Fibroblast of peridontal ligament (primary cell): Measurements from ENCODE around the gene SNCAIP.
"Not testable (repeated sequence)": the region's sequence is repeated elsewhere in the genome, so short reads cannot be mapped to it uniquely, and the experiment has no call there.

Experiments
- DNase-seq: peaks from one replicate; pipeline ENCODE4 v3.0.0-alpha.2; 2010; ENCODE audit errors: extremely low read depth

The SNCAIP gene

DNA sequence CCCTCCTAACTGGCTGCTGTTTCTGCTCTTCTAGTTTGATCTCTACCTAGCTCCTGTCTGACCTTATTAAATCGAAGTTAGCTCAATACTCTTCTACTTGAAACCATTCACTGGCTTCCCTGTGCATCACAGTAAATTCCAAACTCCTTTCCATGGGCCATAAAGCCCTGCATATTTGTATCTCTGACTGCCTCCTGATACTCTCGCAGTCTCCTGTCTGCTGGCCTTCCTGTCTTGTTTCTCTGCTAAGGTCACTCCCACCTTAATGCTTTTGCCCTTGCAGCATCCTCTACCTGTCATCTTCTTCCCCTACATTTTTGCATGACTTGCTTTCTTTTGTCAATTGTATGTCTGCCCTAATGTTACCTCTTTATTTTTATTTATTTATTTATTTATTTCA is 44.8 kb downstream of the SNCAIP start:
- no peak for DNase-seq

DNA sequence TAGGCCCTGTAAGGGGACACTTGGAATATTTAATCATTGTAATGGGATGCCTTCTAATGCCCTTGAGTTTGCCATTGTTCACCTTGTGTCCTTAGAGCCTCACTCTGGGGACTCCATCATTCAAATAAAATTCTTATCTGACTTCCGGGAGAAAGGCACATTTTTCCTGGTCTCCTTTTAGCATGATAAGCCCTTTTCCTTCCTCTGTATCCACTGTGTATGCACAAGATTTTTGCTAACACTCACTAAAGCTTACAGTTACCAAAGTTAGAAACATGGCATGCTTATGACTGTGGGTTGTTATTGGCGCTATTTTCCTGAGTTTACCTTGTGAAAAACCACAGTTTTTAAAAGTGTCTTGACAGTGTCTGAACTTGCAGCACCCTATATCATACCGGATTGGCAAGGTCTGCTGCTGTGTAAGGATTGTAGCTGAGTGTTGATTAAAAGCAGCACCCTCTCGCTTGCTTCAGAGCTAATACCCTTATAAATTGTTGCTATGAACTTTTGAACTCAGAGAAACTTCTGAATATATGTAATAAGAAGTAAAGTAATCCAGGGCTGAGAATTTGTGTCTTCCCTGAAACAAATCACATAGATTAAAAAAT is 46.4 kb downstream of the SNCAIP start:
- no peak for DNase-seq

DNA sequence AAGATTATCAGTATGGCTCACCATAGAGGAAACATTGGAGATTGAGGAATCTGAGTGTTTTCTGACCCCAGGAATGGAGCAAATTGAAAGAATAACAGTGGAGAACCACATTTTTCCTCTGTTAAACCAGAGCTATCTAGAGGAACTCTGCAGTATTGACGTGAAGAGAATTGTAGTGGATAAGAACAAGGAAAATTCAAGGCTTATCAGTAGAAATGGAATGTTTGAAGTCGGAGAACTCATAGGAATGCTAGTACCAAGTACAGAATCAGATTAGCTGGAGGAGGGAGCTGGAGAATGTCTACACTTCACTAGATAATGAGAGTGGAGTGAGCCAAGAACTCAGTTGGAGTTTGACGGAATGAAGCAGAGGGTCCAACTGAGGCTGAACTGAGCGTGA is 50.3 kb downstream of the SNCAIP start:
- DNase-seq, result no peak

DNA sequence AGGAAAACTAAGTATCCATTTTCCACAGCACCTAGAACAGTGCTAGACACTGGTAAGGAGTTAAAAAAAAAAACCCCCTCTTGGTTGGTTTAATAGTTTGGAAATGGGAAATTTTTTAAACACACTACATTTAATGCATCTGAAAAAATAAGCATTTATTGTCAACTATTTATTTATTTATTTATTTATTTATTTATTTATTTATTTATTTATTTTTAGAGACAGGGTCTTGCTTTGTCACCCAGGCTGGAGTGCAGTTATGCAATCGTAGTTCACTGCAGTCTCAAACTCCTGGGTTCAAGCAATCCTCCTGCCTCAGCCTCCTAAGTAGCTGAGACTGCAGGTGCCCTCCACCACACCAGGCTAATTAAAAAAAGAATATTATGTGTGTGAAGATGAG is 51.6 kb downstream of the SNCAIP start:
- no peak for DNase-seq

DNA sequence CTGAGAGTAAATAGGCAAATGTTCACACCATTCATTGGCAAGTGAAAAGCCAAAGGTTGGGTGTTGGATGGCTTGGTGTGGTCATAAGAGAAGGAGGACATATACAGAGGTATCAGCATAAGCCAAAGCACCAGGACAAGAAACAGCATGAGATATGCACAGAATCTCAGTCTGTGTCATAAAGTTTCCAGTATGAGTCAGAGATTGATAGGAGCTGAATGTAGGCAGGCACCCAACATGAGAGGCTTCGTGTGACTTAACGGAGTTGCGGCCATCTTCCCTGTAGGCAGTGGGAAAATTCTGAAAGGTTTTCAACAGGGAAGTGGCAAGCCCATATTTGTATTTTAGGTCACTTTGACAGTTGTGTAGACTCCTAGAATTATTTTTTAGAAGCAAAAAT is 54.5 kb downstream of the SNCAIP start:
- no peak for DNase-seq

DNA sequence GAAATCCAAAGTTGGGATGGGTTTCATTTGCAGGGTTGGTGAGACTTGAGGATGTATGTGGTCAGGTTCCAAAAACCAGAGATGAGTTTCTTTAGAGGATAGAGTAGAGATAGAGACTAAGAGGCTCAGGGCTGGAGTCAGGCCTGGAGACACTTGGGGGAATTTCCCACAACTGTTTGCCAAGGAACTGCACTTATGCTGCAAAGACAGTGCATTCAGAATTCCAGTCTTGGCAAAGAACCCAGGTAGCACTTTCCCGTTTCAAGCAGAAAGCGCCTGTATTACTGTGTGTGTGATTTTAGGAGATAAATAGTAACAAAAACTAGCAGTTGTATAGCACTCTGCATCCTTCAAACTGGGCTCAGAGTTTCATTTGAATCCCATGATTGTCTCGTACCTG is 55.4 kb downstream of the SNCAIP start:
- no peak for DNase-seq

DNA sequence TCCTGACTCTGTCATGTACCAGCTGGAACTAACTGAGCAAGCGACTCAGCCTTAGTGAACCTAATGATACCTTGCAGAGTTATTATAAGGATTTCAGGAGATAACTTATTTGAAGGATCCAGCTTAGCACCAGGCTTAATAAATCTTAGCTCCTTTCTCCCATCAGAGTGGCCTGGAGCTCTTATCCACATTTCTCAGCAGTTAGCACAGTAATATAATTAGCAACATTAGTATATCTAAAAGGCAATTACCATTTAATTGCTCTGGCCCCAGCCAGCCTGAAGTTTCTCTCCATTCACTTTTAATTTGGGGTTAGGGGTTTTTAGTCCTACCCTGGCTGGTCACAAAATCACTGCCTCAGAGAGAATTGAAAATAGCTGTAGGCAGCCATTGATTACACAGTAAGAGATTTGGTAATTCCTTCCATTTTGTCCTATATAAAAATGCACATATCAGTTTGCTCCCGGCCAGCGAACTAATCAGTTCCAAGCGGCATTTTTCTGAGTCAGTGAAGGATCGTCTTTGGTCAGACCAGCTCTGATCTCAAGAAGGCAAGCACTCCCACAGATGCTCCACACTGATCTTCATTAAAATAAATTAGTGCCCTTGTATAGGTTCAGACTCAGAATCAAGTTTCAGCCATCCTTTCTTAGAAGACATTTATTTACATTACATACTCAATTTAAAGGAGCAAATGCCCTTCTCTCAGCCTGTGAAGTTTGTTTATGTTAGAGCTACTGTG is 56.6 kb downstream of the SNCAIP start:
- no peak for DNase-seq

DNA sequence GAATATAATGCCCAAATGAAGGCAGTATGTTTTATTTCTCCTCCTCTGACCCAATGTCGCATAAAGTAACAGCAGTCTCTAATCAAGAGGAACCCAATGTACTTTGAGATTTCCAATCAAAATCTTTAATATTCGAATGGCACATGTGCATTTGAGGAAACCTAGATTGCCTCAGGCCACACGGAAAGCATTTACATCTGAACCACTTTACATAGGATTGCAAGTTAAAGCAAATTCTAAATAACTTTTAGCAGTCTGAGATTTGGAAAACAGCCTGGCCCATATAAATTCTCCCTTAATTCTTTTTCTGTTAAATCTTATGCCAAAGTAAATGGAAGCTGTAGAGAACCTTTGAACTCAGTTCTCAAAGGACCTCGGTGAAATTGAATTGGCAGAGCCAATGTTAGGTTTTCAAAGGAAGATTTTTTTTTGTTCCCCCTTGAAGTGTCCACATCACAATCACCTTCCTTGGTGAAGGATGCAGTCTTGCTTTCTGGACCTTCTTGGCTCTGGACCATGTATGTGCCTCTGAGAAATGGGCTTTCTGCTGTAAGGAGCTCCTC is 57.3 kb downstream of the SNCAIP start:
- no peak for DNase-seq

DNA sequence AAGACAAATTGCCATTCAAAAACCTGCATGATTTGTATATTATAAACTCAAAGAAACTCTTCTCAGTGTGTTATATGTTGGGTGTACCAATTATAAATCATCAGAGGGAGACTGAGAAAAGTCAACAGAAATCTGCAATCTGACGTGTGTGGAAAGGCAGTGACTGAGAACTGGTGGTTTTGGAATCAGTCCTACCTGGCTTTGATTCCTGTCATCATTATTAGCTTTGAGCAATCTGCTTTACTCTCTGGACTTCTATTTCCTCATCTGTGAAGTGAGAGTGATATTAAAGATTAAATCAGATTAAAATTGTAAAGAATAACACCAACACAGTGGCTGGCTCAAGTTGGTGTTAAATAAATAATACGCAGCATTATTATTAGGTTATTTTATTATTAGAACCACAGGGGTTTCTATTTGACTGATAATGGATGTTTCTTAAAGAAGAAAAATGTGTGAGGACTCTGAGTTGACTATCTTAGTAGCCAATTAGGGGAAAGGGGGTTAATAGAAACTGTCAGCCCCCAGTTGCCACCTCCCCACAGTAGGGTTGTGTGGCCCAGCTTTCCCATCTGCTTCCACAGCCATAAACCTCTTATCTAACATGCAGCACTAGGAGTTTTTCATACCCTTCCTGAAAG is 59.6 kb downstream of the SNCAIP start:
- no peak for DNase-seq

DNA sequence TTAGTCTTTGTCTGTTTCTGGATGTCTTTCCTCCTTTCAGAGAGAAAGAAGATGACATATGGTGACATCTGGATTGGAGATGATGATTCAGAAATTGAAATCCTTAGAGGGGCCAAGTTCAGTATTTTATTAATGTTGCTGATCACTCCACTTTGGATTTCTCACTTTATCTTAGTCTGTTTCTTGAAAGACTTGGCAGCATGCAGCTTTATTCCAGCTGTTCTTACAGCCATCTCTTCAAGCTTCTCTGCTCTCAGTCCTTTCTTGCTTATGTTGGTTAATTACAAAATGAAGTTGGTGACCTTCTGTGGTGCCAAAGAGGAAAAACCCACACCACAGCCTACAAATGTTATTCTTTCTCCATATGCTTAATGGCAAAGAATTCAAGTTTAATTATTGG is 62.1 kb downstream of the SNCAIP start:
- no peak for DNase-seq

DNA sequence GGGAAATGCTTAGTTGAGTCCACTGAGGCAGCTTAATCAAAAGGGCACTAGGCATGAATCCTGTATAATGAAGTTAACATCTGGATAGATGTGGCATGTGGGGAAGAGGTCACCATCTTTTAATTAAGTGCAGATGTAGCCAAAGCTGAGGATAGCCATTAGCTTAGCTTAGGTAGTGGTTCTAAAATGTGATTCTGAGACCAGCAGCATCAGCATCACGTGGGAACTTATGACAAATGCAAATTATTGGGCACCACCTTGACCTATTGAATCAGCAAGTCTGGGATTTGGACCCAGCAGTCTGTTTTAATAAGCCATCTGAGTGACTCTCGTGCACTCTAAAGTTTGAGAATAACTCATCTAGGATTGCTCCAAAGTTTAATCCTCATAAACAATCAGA is 63.8 kb downstream of the SNCAIP start:
- peak; percentile 21 for DNase-seq

DNA sequence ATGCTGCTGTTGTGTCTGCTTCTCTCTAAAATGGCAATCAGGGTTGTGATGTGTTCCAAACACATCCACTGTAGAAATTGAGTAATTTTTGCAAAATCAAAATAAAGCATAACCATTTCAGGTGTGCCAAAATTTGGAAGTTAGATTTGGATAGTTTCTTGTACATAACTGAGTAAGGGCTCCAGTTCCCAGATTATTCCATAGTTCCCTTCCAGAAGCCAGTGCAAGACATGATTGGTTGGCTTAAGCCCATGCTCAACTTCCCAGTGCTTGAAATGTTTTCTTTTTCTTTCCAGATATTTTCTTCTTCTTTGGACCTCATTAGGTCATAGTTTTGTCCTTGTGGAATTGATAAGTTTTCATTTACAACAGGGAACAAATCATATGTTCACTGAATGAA is 64.2 kb downstream of the SNCAIP start:
- no peak for DNase-seq

DNA sequence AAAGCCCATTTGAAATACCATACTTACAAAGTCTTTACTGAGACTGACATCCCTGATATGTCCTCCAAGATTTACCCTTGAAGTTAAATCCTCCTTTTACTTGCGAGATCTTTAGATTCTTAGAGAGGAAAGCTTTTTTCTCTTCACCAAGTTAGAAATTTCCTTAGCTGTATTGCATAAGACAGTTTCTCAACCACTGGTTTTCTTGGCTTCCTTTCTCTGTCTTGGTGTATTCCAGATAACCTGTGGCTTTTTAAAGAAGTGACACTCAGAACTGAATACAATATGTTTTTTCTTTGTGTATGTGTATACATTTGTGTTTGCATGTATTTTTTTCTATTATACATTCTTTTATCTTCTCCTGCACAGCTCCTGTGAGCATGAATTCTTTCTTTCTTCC is 65.0 kb downstream of the SNCAIP start:
- DNase-seq, result peak; percentile 48

DNA sequence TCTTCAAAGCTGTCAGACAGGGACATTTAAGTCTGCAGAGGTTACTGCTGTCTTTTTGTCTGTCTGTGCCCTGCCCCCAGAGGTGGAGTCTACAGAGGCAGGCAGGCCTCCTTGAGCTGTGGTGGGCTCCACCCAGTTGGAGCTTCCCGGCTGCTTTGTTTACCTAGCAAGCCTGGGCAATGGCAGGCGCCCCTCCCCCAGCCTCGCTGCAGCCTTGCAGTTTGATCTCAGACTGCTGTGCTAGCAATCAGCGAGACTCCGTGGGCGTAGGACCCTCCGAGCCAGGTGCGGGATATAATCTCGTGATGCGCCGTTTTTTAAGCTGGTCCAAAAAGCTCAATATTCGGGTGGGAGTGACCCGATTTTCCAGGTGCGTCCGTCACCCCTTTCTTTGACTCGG is 70.9 kb downstream of the SNCAIP start:
- DNase-seq, result not testable (repeated sequence)

DNA sequence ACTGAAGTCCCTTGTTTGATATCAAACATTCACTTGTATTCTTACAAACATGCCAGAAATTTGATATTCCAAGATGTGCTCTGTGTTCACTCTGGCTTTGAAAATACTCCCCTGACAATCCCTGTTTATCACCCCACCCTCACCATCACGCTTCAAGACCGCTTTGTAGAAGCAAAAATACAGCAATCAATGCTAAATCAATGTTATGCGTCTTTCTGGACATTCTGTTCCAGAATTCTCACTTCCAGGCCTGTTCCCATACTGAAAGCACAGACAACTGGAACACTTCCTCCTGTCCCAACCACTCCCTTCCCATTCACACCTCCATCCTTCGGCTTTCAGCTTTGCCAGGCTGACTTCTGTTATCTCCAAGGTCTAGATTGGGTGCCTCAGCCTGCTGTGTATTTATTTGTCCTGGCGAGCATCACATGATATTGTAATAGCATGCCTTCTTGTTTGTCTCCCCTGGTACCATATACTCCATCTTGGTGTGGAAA is 72.8 kb downstream of the SNCAIP start:
- DNase-seq, result no peak

DNA sequence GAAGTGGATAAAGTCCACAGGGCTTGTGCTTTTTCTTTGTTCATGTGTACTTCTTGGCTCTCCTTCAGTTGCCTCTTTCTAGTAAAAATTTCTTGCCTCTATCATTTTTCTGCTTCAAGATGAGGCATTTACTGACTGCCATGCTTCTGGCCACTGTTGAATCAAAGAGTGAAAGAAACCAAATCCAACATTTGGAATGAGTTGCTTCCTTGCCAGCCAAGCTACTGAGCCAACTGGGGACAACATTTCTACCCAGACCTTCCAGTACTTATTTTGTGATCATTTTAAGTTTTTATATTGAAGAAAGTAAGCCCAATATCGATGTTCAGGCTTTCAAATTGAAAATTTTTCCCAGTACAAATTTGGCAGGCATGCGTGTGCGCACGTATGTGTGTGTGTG is 73.2 kb downstream of the SNCAIP start:
- no peak for DNase-seq

DNA sequence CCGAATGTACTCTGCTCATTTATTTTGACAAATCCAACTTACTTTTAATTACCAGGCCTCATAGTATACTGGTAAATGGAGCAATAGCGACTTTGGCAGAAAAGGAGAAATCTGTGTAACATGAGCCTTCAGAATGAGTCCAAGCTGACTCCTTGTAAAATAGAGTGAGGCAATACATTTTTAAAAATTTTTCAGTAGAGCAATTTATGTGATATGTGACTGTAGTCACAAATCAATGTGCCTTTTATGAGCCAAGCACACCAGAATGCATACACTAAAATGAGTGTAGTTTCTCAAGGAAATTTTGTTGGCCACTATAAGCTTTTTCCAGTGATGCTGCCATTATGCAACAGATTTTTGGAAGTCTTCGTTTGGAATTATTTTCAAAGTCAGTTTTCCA is 73.8 kb downstream of the SNCAIP start:
- DNase-seq, result peak; percentile 53

DNA sequence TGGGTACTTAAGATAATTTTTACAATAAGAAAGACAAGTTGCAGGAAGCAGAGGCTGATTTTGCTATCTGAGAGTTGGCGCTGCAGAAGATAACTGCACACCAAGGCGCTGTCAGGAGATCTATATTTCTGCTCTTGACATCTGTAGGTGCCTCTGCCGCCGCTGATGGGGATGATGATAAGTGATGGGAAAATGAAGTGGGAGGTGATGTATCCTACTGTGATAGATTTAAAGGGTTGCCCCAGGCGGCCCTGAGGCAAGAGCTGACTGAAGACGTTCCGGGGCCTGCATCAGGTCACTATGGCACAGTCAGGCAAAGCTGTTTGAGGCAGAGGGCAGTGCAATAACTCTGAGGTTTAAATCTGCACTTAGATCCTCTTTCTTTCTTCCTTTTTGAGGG is 78.1 kb downstream of the SNCAIP start:
- DNase-seq, result no peak

DNA sequence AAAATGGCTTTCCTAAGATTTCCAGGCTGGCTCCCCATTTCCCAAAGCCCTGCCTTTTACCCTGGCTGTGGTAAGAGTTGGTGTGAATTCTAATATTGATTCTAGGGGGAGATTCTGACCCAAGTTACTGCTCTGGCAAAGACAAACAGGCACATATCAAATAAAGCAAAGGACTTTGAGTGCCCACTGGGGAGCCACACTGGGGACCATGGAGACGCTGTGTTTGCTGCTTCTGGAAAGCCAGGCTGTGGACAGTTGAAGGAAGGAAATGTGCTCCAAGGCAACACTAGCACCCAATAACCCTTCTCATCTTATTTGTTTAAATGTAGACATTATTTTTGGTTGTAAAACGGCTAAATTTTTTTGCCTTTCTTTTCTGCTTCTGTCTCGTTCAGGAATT is 78.7 kb downstream of the SNCAIP start:
- DNase-seq, result no peak

DNA sequence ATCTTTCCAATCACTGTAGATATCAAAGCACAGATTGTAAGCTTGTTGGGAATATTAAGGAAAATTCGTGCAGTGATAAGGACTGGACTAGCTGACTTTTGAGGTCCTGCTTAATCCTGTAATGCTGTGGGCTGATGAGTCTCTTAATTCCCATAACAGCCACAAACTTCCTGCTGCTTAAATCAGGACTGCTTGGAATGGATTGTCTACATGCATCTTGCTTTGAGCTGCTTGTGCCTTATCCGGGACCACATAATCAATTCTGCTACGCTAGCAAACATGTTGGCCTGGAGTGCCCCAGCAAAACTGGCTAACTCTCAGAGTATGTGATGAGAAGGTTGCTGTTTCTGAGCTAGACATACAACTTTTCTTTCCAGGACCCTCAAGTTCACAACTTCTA is 79.6 kb downstream of the SNCAIP start:
- no peak for DNase-seq

DNA sequence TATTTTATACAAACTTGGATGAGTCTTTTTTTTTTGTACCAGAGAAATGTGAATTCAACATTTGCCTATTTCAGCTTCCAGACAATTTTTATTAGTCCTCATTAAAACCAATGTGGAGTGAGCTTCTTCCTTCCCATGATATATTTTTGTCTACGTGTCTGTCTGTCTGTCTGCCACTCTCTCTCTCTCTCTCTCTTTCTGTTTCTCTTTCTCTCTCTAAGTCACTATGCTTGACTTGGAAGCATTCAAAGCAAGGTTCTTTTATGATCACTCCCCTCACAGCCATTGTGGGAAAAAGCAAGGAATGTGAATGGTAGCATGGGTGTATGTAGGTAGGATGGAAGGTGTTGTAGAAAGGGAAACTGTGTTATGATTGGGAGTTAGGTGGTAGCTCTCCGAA is 80.2 kb downstream of the SNCAIP start:
- no peak for DNase-seq

DNA sequence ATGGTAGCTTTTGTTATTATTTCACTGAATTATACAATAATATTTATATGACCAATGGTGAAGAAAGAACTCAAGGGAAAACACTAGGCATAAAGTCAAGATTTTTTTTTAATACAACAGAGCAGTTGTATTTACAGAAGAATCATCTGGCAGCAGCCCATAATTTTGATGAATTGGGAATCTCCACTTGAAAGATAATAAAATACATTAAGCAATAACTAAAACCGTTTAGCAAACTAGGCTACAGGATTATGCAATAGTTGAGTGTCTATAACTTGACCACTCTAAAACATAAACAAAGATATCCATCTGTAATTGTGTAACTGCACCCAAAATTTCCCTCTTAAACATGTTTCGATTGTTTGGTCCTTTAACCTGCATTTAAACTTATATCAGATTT is 80.8 kb downstream of the SNCAIP start:
- peak; percentile 73 for DNase-seq
